ENCODE results near the gene THRB. TPM values are rescaled to one million over a fixed set of nuclear protein-coding genes. Genes with fewer than 3 reads are reported as not detected.

Gene THRB
- total RNA-seq, 1 experiment from 2014 or later, result 9.7 TPM

DNA sequence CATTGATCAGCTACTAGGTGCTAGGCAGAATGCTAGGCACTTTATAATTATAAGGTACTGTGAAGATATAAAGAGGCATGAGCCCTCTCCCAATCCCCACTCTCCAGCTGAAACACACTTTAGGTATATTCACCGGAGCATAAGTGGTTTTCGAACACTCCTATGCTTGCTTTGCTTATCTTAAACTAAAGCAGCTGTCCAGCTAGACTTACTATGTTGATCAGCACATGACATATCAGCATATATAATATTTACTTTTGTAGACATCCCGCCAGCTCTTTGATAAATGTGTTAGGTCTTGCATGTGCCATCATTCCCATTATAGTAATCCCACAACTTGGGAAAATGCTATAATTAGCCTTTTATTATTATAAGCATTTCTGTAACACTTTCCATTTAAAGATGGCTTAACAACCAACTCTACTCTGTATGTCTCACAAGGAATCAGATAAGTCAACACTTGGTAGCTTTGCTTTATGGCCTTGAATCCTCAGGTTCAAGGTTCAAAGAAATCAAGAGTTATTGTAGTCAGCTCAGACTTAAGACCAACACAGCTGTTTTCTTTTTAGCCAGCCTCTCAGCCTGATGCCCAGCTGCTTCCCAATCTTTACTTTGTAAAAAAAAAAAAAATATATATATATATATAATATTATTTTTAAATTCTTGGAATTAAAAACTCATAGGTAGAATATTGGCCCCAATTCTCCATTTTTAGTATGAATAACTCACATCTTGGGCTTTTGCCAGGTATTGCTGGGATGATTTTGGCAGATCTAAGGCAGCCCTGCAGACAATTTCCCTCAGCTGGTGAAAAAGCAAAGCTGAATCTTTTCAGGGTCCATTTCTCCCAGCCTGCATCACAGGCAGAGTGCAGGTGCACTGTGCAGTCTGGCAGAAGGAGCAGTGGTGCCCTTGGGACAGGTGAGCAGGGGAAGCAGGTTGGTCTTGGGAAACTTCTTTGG is 104.2 kb downstream of the THRB start:
- Histone ChIP-seq H3F3A (ENCODE audit: insufficient read depth, low read depth) (peaks cover 5% of the 10 kb centered on the region; the same call in 1 of the 2 replicates), H3K9me2 (ENCODE audit: insufficient read depth) (no peaks in the 10 kb centered on the region), H3K79me2 (ENCODE audit: low read depth) (no peaks in the 10 kb centered on the region), H4K20me1 (ENCODE audit: insufficient read depth) (no peaks in the 10 kb centered on the region), H3K27me3 (ENCODE audit: insufficient read depth, low read depth) (no peaks in the 10 kb centered on the region), H3K4me2 (peak overlapping the region; percentile 50; the same call in 1 of the 2 replicates), H3K4me3 (no peak overlapping the region), H3K9me3 (ENCODE audit: insufficient read depth, low read depth) (no peaks in the 10 kb centered on the region), H3K36me3 (ENCODE audit: low read depth) (no peaks in the 10 kb centered on the region), H2AFZ (no peak overlapping the region), H3K4me1 (replicated peaks; ENCODE audit: insufficient read depth) (peaks cover 32% of the 10 kb centered on the region), H3K27ac (peak overlapping the region; percentile 44; the same call in 1 of the 2 replicates)
- ChIA-PET CTCF (interaction anchor here (0.6 to 0.7 kb wide), 2 partner anchors 79 to 643 kb away, joined by 3 to 4 read pairs; no protein-coding TSS in a partner anchor), POLR2A (ENCODE audit: unreplicated experiment) (interaction anchor here (0.6 kb wide), 1 partner anchor 12 kb away, joined by 3 read pairs; no protein-coding TSS in a partner anchor)
- intact Hi-C loops (cut with micrococcal nuclease; ENCODE audit: unreplicated experiment), result no loop called here
- no peak for DNase-seq
- TF ChIP-seq EZH2 (IDR thresholded peaks at IDR 0.05; ENCODE audit: low read depth), result no peak
- TF ChIP-seq, protein P1, sequence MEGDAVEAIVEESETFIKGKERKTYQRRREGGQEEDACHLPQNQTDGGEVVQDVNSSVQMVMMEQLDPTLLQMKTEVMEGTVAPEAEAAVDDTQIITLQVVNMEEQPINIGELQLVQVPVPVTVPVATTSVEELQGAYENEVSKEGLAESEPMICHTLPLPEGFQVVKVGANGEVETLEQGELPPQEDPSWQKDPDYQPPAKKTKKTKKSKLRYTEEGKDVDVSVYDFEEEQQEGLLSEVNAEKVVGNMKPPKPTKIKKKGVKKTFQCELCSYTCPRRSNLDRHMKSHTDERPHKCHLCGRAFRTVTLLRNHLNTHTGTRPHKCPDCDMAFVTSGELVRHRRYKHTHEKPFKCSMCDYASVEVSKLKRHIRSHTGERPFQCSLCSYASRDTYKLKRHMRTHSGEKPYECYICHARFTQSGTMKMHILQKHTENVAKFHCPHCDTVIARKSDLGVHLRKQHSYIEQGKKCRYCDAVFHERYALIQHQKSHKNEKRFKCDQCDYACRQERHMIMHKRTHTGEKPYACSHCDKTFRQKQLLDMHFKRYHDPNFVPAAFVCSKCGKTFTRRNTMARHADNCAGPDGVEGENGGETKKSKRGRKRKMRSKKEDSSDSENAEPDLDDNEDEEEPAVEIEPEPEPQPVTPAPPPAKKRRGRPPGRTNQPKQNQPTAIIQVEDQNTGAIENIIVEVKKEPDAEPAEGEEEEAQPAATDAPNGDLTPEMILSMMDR (conservative IDR thresholded peaks at IDR 0.05), result no peak
- no TSS peak for BruUV-seq (replicated peaks)

DNA sequence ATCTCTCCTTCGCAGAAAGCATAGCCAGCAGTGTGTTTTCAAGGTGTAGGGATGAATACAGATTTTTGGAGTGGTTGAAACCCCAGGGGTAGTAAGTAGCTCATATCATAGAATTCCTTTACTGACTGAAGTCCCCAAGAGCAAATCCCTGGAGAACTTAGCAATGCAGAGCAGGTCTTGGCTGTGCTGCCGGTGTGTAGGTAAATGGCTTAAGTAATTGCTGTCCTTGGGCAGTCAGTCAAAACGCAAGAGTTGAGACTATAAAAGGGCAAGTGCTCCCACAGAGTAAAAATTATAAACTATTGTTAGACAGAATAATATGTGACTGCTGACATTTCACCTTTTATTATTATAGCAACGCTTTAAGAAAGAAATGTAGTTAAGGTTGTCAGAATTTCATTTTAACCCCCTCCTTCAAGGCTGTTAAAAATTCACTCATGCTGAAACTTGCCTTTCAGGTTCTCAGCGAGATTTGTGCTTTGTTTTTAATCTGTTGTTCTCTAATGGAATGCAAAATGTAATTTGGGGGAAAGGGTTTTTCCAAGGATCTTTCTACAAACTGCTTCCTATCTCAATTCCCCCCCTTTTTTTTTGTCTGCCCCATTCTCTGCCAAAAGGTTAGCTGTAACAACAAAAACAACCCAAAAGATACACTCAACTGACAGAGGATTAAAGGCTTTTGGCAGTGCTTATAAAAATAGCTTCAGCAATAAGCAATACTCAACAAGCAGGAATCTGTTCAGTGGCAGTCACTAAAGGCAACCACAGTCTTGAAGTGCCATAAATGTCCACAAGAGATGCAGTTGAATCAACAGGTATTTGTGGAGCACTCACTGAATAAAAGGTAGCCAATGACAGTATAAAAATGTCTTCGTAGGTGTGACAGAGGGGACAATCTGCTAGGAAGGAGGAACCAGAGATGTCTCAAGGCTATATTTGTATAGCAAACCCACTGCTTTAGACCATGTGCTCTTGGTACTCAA is 105.3 kb downstream of the THRB start:
- Histone ChIP-seq H3K79me2 (ENCODE audit: low read depth) (no peaks in the 10 kb centered on the region), H3K4me2 (peak overlapping the region; percentile 50), H2AFZ (no peak overlapping the region), H3K27ac (peak overlapping the region; percentile 44), H4K20me1 (ENCODE audit: insufficient read depth) (no peaks in the 10 kb centered on the region), H3K9me3 (ENCODE audit: insufficient read depth, low read depth) (no peaks in the 10 kb centered on the region), H3K36me3 (ENCODE audit: low read depth) (no peaks in the 10 kb centered on the region), H3F3A (ENCODE audit: insufficient read depth, low read depth) (peaks cover 5% of the 10 kb centered on the region; the same call in 1 of the 2 replicates), H3K9me2 (ENCODE audit: insufficient read depth) (no peaks in the 10 kb centered on the region), H3K4me3 (no peak overlapping the region), H3K4me1 (replicated peaks; ENCODE audit: insufficient read depth) (peaks cover 32% of the 10 kb centered on the region), H3K27me3 (ENCODE audit: insufficient read depth, low read depth) (no peaks in the 10 kb centered on the region)
- peak in 1 of 2 experiments; percentile 43 for DNase-seq
- POLR2A ChIA-PET (ENCODE audit: unreplicated experiment), result no interaction called here
- BruUV-seq (replicated peaks), result no TSS peak
- CTCF ChIA-PET, result interaction anchor here (0.7 kb wide), 1 partner anchor 644 kb away, joined by 4 read pairs; no protein-coding TSS in a partner anchor
- no peak for TF ChIP-seq EZH2 (IDR thresholded peaks at IDR 0.05; ENCODE audit: low read depth)
- TF ChIP-seq, protein P1 (conservative IDR thresholded peaks at IDR 0.05), result no peak
- intact Hi-C loops (cut with micrococcal nuclease; ENCODE audit: unreplicated experiment), result no loop called here

DNA sequence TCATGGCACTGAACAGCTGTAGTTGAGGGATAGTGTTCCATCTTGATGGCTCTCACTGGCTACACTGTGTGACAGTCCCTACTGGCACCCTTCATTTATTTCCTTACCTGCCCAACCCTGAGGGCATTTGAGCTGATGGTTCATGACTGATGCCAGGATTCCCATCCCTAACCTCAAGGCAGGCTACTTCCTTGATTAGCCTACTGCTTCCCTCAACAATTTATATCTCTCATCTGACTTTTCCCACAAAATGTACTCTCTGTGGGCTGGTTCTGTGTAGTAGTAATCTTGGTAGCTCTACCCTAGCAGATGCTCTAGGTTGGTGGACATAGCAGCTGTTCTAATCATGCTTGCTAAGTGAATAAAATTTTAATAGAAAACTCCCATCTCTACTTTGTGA is 106.0 kb downstream of the THRB start:
- no TSS peak for BruUV-seq (replicated peaks)
- Histone ChIP-seq H3K4me3 (no peak overlapping the region), H3K79me2 (ENCODE audit: low read depth) (no peaks in the 10 kb centered on the region), H3K36me3 (ENCODE audit: low read depth) (no peaks in the 10 kb centered on the region), H3F3A (ENCODE audit: insufficient read depth, low read depth) (peaks cover 5% of the 10 kb centered on the region; the same call in 1 of the 2 replicates), H3K9me3 (ENCODE audit: insufficient read depth, low read depth) (no peaks in the 10 kb centered on the region), H3K4me2 (peak overlapping the region; percentile 50), H3K9me2 (ENCODE audit: insufficient read depth) (no peaks in the 10 kb centered on the region), H3K4me1 (replicated peaks; ENCODE audit: insufficient read depth) (peaks cover 32% of the 10 kb centered on the region), H3K27me3 (ENCODE audit: insufficient read depth, low read depth) (no peaks in the 10 kb centered on the region), H3K27ac (peak overlapping the region; percentile 41), H4K20me1 (ENCODE audit: insufficient read depth) (no peaks in the 10 kb centered on the region), H2AFZ (no peak overlapping the region)
- intact Hi-C loops (cut with micrococcal nuclease; ENCODE audit: unreplicated experiment), result no loop called here
- peak in 1 of 2 experiments; percentile 25 for DNase-seq
- TF ChIP-seq EZH2 (IDR thresholded peaks at IDR 0.05; ENCODE audit: low read depth), result no peak
- TF ChIP-seq, protein P1 (conservative IDR thresholded peaks at IDR 0.05), result no peak
- ChIA-PET POLR2A (ENCODE audit: unreplicated experiment) (no interaction called here), CTCF (no interaction called here)
